Measurements from ENCODE around the gene GANC. TPM values are rescaled to one million over a fixed set of nuclear protein-coding genes. Genes with fewer than 3 reads are reported as not detected.

The GANC gene
- total RNA-seq, 6 experiments from 2014 or later, result 23.7 to 30.8 (median 29.5) TPM

DNA sequence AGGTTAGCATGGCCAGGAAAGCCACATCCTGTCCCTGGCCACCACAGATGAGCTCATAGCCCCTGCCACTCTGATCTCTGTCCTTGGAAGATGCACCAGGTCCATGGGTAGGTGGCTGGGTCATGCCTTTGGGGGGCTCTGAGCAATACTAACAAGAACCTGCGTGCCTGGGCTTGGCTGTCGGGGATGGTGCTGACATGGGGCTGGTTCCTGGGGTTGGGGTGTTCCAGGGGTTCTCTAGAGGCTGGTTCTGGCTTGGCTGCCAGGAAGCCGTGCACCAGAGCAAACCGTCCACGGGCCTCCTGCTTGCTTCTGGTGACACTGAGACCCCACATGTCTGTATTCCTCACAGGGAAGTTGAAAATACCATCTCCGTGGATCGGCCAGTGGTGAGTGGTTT, 130.4 kb downstream of the GANC start:
- Mint-ChIP-seq H3K27ac (no peak overlapping the region), H3K27me3 (ENCODE audit: insufficient read depth) (no peaks in the 10 kb centered on the region; the same call in 1 of the 2 replicates), H3K4me3 (no peak overlapping the region), H3K4me1 (ENCODE audit: low read depth) (peaks cover 11% of the 10 kb centered on the region), H3K36me3 (ENCODE audit: low read depth) (no peaks in the 10 kb centered on the region), H3K9me3 (no peaks in the 10 kb centered on the region)
- DNase-seq, result no peak
- TF ChIP-seq, protein P1, sequence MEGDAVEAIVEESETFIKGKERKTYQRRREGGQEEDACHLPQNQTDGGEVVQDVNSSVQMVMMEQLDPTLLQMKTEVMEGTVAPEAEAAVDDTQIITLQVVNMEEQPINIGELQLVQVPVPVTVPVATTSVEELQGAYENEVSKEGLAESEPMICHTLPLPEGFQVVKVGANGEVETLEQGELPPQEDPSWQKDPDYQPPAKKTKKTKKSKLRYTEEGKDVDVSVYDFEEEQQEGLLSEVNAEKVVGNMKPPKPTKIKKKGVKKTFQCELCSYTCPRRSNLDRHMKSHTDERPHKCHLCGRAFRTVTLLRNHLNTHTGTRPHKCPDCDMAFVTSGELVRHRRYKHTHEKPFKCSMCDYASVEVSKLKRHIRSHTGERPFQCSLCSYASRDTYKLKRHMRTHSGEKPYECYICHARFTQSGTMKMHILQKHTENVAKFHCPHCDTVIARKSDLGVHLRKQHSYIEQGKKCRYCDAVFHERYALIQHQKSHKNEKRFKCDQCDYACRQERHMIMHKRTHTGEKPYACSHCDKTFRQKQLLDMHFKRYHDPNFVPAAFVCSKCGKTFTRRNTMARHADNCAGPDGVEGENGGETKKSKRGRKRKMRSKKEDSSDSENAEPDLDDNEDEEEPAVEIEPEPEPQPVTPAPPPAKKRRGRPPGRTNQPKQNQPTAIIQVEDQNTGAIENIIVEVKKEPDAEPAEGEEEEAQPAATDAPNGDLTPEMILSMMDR (IDR thresholded peaks at IDR 0.05), result no peak

DNA sequence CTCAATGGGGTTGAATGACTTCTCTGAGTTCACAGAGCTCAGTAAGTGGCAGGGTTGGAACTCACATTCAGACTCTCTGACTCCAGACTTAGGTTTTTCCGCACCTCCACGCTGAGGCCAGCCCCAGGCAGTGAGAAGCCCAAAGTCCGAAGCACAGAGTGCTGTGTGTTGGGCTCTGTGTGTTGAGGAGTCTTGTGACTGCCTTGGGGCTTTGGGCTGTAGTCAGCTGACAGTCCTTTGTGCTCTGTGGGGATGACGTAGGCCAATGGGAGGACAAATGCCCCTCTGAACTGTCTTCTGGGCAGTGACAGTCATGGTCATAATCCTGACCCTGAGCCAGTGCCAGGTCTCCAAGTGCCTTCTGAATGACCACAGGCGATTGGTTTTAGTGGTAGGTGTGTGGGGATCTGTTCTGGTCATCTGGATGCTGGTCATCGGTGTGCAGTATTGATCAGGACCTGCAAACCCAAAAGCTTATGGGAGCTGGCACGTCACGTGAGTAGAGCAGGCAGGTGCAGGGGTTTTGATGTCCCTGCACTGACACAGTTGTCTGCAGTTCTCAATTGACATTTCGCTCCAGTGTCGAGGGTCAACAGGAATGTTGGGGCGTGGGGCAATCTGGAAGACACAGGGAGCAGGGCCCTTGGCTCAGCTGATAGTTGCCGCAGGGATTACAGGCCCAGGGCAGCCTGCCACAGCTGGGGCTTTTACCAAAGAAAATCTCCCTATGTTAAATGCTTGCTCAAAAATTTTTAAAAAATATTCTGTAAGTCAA, 131.6 kb downstream of the GANC start:
- no peak overlapping the region for H3K27ac Mint-ChIP-seq
- no peaks in the 10 kb centered on the region for H3K9me3 Mint-ChIP-seq
- peaks cover 11% of the 10 kb centered on the region for H3K4me1 Mint-ChIP-seq (ENCODE audit: low read depth)
- H3K27me3 Mint-ChIP-seq (ENCODE audit: insufficient read depth), result no peaks in the 10 kb centered on the region; the same call in none of the 2 replicates
- TF ChIP-seq, protein P1 (IDR thresholded peaks at IDR 0.05), result no peak
- no peaks in the 10 kb centered on the region for H3K36me3 Mint-ChIP-seq (ENCODE audit: low read depth)
- no peak overlapping the region for H3K4me3 Mint-ChIP-seq
- no peak for DNase-seq

DNA sequence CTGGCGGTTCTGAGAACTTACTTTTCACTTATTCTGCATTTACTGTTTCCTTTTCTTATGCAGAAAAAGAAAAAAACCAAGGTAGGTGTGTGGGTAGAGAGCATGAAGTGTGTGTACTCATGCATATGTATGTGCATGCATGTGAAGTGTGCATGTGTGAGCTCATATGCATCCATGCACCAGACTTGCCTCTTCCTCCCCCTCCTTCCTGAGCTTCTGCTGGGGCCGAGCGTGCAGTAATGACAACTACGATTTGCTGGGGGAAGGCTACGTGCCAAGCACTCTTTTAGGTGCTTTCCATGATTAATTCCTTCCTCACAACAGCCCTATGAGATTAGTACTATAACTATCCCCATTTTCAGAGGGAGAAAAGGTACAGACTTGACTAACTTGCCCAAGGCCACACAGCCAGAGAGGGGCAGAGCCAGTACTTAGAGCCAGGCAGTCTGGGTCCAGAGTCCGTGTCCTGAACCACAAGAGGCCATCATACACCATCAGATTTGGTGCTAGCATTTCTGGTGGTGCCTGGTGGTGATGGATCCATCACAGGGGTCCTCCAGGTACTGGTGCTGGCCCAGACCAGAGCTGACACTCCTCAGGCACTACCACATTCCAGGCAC, 133.0 kb downstream of the GANC start:
- no peaks in the 10 kb centered on the region for H3K36me3 Mint-ChIP-seq (ENCODE audit: low read depth)
- peaks cover 11% of the 10 kb centered on the region for H3K4me1 Mint-ChIP-seq (ENCODE audit: low read depth)
- TF ChIP-seq, protein P1 (IDR thresholded peaks at IDR 0.05), result no peak
- no peaks in the 10 kb centered on the region; the same call in 1 of the 2 replicates for H3K27me3 Mint-ChIP-seq (ENCODE audit: insufficient read depth)
- H3K27ac Mint-ChIP-seq, result no peak overlapping the region
- H3K4me3 Mint-ChIP-seq, result no peak overlapping the region
- no peak for DNase-seq
- H3K9me3 Mint-ChIP-seq, result no peaks in the 10 kb centered on the region

Other genes with a start within 250 kb of the GANC start
- not detected for gene PLA2G4D, start 178.6 kb upstream of the GANC start, total RNA-seq (2021; fragmentation: NEBNext Ultra II Directional; extraction: Animal tissue kit (Norgen Biotek cat#: 25700))
- gene PLA2G4F, start 116.6 kb upstream of the GANC start, total RNA-seq (2021; fragmentation: NEBNext Ultra II Directional; extraction: Animal tissue kit (Norgen Biotek cat#: 25700)), result not detected
- 10 to 100 TPM; 51.1 to 58.5 (median 52.8) TPM for gene VPS39, start 64.9 kb upstream of the GANC start, total RNA-seq (2021; fragmentation: NEBNext Ultra II Directional; extraction: Animal tissue kit (Norgen Biotek cat#: 25700))
- 10 to 100 TPM; 37.7 to 43.5 (median 40.1) TPM for gene TMEM87A, start 232 bp downstream of the GANC start, total RNA-seq (2021; fragmentation: NEBNext Ultra II Directional; extraction: Animal tissue kit (Norgen Biotek cat#: 25700))
- 1 to 10 TPM in 5 of 6 experiments, under 1 TPM in 1; 0.81 to 1.9 (median 1.5) TPM for gene CAPN3, start 86.3 kb downstream of the GANC start, total RNA-seq (2021; fragmentation: NEBNext Ultra II Directional; extraction: Animal tissue kit (Norgen Biotek cat#: 25700))
- 10 to 100 TPM; 51.5 to 58.9 (median 56.1) TPM for gene ZNF106, start 217.9 kb downstream of the GANC start, total RNA-seq (2021; fragmentation: NEBNext Ultra II Directional; extraction: Animal tissue kit (Norgen Biotek cat#: 25700))
- 10 to 100 TPM; 48.1 to 65.7 (median 55.8) TPM for gene SNAP23, start 222.4 kb downstream of the GANC start, total RNA-seq (2021; fragmentation: NEBNext Ultra II Directional; extraction: Animal tissue kit (Norgen Biotek cat#: 25700))